Measurements from ENCODE around the gene SLC19A1.
"Not testable (repeated sequence)": the region's sequence is repeated elsewhere in the genome, so short reads cannot be mapped to it uniquely, and the experiment has no call there.

SLC19A1 gene

DNA sequence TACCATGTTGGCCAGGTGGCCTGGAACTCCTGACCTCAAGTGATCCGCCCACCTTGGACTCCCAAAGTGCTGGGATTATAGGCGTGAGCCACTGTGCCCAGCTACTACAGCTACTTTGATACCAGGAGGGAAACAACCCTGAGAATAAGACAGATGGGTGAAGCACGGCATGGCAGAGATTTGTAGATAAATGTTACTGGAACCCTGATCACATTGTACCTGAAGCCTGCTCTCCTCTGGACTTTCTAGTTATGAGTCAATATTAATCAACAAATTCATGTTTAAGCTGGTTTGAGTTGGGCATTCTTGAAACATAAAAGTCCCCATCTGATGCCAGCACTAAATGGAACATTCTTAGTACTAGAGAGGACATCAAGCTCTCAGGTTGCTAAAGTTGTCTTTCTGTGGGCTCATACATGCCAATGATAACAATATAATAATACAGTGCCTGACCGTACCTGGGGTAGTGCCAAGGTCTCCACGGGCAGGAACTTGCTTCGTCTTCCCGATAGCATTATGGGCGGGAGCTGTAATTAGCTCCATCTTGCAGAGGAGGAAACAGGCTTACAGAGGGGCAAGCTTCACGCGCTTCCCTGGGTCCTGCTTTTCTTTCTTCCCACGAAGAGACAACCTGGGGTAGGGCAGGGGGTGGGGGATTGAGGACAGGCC, 30.7 kb upstream of the SLC19A1 start:
- no peak overlapping the region for H3K4me3 Mint-ChIP-seq
- no peak for ATAC-seq (replicated peaks)

DNA sequence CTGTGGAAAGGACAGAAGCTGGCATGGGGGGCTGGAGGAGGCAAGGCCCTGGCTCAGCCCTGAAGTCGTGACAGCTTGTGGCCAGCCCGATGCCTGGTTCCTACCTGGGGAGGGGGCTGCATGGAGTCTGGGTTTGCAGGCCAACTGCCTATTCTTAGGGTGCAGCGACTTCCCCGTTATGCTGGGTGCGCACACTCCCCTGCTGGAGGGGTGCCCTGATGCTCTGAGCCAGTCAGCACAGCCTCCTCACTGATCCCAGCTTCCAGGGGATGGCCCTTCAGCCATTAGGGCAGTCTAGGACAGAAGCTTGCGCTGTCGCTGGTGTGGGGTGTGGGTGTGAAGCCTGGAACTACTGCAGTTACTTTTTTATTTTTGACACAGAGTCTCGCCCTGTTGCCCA, 30.0 kb upstream of the SLC19A1 start:
- H3K9me3 Mint-ChIP-seq: no peaks in the 10 kb centered on the region
- no peak for ATAC-seq (replicated peaks)
- peaks cover 0 to 2% of the 10 kb centered on the region in 2 donors for H3K4me1 Mint-ChIP-seq
- no peak overlapping the region for H3K27ac Mint-ChIP-seq
- peaks cover 14 to 24% of the 10 kb centered on the region in 2 donors for H3K27me3 Mint-ChIP-seq
- H3K36me3 Mint-ChIP-seq: no peaks in the 10 kb centered on the region
- DNase-seq: no peak
- no peak overlapping the region for H3K4me3 Mint-ChIP-seq

More for the DNA sequence above, 30.7 kb upstream of the SLC19A1 start:
- DNase-seq: no peak
- Mint-ChIP-seq H3K9me3 (no peaks in the 10 kb centered on the region), H3K27ac (no peak overlapping the region), H3K27me3 (peaks cover 17 to 24% of the 10 kb centered on the region in 2 donors), H3K36me3 (no peaks in the 10 kb centered on the region), H3K4me1 (peaks cover 0 to 2% of the 10 kb centered on the region in 2 donors)

DNA sequence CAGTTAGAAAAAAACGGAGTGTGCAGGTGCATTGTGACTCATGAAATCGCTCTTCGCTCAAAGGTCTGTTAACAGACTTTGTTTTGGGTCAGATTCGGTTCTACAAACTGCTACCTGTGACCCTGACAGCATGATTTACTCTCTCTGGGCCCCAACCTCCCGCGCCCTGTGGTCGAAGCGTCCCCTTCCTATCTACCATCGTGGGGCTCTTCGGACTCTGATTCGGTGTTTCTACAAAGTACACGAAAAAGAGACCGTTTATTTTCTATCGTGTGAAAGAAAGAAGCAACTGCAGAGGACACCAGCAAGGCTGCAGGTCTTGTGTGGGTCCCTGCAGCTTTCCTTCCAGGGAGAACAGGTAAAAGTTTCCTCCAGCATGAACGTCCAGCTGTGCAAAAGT, 29.4 kb upstream of the SLC19A1 start:
- peaks cover 11 to 27% of the 10 kb centered on the region in 2 donors for H3K27me3 Mint-ChIP-seq
- H3K4me1 Mint-ChIP-seq: peaks cover 0 to 2% of the 10 kb centered on the region in 2 donors
- ATAC-seq (replicated peaks) (no peak), DNase-seq (no peak)
- no peaks in the 10 kb centered on the region for H3K36me3 Mint-ChIP-seq
- H3K4me3 Mint-ChIP-seq: no peak overlapping the region
- no peaks in the 10 kb centered on the region for H3K9me3 Mint-ChIP-seq
- H3K27ac Mint-ChIP-seq: no peak overlapping the region

DNA sequence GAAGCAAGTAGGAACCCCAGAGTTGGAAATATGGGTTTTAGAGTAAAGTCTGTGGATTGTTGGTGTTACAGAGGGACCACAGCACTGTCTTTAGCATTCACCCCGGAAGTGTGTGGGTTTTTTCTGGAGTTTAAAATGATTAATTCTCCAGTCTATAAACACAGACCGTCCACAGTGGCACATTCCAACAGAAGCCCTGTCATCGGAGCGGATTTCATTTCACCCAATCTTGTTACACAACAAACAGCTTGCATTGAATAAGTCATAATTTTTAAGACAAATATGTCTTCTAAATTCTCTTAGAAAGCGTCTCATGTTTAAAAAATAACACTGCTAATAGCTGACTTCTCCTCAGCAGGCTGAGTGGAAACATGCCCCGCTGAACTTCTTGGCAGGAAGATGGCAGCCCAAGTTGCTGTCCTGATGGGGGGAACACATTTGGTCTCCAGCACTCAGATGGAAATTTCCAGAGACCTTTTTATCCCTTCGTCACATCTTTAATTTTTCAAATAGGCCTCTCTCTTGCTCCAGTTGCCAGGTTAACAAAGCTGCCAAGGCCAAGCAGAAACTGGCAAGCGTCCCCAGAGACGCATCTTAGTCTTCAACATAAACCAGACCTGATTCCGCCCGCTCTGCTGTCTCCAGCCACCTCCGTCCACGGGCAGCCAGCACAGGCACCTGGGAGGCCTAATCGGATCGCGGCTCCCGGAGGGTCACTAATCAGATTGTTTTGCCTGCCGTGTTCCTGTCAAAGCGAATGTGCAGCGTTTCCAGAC, 28.8 kb upstream of the SLC19A1 start:
- Mint-ChIP-seq H3K27ac (no peak overlapping the region), H3K4me1 (peaks cover 0 to 2% of the 10 kb centered on the region in 2 donors), H3K27me3 (peaks cover 5 to 20% of the 10 kb centered on the region in 2 donors), H3K9me3 (no peaks in the 10 kb centered on the region), H3K4me3 (no peak overlapping the region), H3K36me3 (no peaks in the 10 kb centered on the region)
- DNase-seq (no peak), ATAC-seq (replicated peaks) (no peak)

DNA sequence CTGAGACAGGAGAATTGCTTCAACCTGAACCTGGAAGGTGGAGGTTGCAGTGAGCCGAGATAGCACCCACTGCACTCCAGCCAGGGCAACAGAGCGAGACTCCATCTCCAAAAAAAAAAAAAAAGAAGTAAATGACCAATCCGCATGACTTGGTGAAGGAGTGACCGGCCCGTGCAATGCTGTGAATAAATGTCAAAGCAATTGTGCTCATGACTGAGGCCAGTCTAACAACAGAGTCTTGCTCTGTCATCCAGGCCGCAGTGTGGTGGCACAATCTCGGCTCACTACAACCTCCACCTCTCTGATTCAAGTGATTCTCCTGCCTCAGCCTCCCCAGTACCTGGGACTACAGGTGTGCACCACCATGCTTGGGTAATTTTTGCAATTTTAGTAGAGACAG, 27.8 kb upstream of the SLC19A1 start:
- Mint-ChIP-seq H3K36me3 (no peaks in the 10 kb centered on the region), H3K9me3 (no peaks in the 10 kb centered on the region), H3K4me1 (no peaks in the 10 kb centered on the region), H3K27me3 (peaks cover 0 to 20% of the 10 kb centered on the region in 2 donors), H3K27ac (no peak overlapping the region), H3K4me3 (no peak overlapping the region)
- ATAC-seq (replicated peaks) (no peak), DNase-seq (no peak)

DNA sequence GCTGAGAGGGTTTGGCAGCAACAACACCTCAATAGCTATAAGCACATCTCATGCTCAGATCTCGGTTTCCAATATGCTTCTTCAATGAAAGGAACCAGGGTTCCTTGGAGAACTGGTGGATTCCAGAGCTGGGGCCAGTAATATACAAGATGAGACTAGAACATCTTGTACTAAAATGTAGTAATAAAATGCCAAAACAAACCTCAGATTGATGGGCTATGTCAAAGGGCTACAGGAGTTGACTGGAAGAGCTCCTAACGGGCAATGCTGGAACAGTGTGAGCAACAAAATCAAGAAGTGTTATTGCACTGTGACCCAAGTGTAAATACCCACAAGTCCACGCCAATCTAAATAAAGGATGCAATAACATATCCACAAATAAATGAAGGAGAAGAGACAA, 26.1 kb upstream of the SLC19A1 start:
- Mint-ChIP-seq H3K27me3 (peaks cover 4 to 27% of the 10 kb centered on the region in 2 donors), H3K4me1 (no peaks in the 10 kb centered on the region), H3K9me3 (peaks cover 0 to 1% of the 10 kb centered on the region in 2 donors), H3K36me3 (no peaks in the 10 kb centered on the region), H3K27ac (no peak overlapping the region), H3K4me3 (no peak overlapping the region)
- ATAC-seq (replicated peaks) (no peak), DNase-seq (no peak)

DNA sequence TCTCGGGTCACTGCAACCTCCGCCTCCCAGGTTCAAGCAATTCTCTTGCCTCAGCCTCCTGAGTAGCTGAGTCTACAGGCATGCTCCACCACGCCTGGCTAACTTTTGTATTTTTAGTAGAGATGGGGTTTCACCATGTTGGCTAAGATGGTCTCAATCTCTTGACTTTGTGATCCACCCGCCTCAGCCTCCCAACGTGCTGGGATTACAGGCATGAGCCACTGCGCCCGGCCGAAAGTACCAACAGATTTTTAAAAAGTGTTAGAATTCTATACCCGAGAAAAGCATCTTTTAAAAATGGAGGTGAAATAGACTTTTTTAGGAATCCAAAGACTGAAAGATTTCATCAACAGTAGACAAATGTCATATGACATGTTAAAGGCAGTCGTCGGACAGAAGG, 21.9 kb upstream of the SLC19A1 start:
- not testable (repeated sequence) for DNase-seq; H3K4me1 Mint-ChIP-seq; H3K9me3 Mint-ChIP-seq; ATAC-seq (replicated peaks); H3K27ac Mint-ChIP-seq; H3K36me3 Mint-ChIP-seq; H3K4me3 Mint-ChIP-seq
- H3K27me3 Mint-ChIP-seq: peaks cover 30 to 48% of the 10 kb centered on the region in 2 donors

DNA sequence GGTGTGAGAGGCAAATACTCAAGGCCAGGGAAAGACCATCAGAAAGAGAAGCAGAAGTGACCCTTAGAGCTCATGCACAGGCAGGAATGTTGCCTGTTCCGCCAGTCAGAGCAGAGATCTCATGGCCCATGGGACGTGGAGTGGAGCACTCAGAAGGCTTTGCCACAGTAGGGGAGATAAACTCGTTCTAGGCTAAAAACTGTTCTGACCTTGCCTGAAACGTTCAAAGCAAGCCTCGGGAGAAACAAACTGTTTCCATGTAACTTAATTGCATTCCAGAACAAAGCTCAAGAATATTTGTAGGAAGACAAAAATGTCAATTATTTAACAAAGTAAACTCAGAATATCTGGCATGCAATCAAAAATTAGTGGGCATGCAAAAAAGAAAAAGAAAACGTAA, 20.7 kb upstream of the SLC19A1 start:
- H3K9me3 Mint-ChIP-seq: peaks cover 0 to 1% of the 10 kb centered on the region in 2 donors
- no peaks in the 10 kb centered on the region for H3K4me1 Mint-ChIP-seq
- no peaks in the 10 kb centered on the region for H3K36me3 Mint-ChIP-seq
- H3K4me3 Mint-ChIP-seq: no peak overlapping the region
- H3K27me3 Mint-ChIP-seq: peaks cover 30 to 45% of the 10 kb centered on the region in 2 donors
- no peak for DNase-seq
- no peak for ATAC-seq (replicated peaks)
- H3K27ac Mint-ChIP-seq: no peak overlapping the region

DNA sequence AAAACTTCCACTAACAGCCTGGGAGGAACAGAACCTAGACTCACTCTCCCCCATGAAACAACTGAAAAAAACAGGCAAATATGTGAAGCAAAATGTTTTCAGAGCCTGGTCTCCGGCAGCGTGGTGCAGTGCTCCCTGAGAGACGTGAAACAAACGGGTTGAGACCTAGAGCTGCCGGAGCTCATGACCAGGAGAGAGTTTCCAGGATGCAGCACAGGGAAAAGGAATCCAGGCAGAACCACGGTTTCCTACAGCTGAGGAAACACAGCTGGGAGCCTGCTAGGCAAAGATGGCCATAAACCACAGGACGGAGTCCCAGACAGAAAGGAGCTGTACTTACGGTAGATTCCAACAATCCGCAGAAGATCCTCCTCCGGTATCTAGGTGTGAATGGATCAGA, 20.2 kb upstream of the SLC19A1 start:
- peaks cover 30 to 45% of the 10 kb centered on the region in 2 donors for H3K27me3 Mint-ChIP-seq
- no peaks in the 10 kb centered on the region for H3K36me3 Mint-ChIP-seq
- ATAC-seq (replicated peaks): no peak
- peaks cover 0 to 1% of the 10 kb centered on the region in 2 donors for H3K9me3 Mint-ChIP-seq
- no peak overlapping the region for H3K27ac Mint-ChIP-seq
- no peak for DNase-seq
- no peaks in the 10 kb centered on the region for H3K4me1 Mint-ChIP-seq
- H3K4me3 Mint-ChIP-seq: no peak overlapping the region

DNA sequence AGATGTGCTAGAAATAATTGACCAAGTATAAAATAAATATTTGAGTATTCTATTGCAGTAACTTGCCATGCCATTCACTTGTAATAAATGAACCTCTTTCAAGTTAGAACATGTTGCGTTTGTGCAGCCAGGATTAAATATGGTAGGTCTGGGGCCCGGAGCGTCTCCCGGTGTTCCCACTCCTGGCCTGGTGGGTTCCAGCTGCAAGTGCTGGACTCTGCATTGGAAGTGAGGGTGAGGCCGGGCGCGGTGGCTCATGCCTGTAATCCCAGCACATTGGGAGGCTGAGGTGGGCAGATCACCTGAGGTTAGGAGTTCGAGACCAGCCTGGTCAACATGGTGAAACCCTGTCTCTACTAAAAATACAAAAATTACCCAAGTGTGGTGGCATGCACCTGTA, 19.0 kb upstream of the SLC19A1 start:
- H3K27me3 Mint-ChIP-seq: peaks cover 30 to 42% of the 10 kb centered on the region in 2 donors
- not testable (repeated sequence) for H3K4me3 Mint-ChIP-seq; H3K4me1 Mint-ChIP-seq; H3K9me3 Mint-ChIP-seq; H3K27ac Mint-ChIP-seq; ATAC-seq (replicated peaks); DNase-seq; H3K36me3 Mint-ChIP-seq

DNA sequence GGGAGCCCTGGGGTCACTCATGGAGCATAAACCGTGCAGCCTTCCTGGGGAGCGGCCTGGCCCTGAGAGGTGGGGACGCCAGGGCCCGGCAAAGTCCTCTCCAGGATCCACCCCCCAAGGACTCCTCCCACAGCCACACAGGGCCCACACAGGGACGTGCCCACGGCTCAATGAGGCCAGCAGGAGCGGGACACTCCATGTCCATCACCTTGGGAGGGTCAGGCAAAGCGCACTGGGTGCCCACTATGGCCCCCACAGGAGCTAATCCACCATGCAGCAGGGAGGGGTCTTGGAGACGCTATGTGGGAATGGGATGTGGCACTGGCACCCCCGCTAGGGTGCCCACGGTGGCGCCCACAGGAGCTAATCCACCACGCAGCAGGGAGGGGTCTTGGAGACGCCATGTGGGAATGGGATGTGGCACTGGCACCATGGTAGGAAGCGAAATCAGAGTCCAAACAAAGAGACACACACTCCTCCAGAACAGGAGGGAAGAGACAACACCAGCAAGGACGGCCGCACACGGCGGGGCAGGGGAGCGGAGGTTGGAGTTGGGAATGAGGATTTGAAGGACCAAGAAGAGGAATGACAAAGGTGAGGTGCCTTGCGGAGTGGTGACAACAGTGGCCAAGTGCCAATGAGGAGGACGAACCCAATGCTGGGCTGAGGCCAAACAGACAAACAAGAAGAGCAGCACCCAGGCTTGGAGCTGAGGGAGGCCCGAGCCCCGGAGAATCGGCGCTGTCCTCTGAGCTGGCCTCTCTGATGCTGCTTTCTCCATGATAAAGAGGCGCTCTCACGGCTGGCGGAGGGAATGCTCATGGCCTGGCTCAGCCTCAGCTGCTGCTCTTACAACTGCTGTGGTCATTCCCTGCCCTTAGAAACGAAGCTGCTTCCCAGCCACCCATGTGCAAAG, 18.1 kb upstream of the SLC19A1 start:
- Mint-ChIP-seq H3K4me1 (peaks cover 6 to 12% of the 10 kb centered on the region in 2 donors), H3K36me3 (no peaks in the 10 kb centered on the region), H3K9me3 (peaks cover 0 to 1% of the 10 kb centered on the region in 2 donors), H3K27ac (no peak overlapping the region), H3K27me3 (peaks cover 30 to 42% of the 10 kb centered on the region in 2 donors), H3K4me3 (no peak overlapping the region)
- ATAC-seq (replicated peaks) (no peak), DNase-seq (no peak)

DNA sequence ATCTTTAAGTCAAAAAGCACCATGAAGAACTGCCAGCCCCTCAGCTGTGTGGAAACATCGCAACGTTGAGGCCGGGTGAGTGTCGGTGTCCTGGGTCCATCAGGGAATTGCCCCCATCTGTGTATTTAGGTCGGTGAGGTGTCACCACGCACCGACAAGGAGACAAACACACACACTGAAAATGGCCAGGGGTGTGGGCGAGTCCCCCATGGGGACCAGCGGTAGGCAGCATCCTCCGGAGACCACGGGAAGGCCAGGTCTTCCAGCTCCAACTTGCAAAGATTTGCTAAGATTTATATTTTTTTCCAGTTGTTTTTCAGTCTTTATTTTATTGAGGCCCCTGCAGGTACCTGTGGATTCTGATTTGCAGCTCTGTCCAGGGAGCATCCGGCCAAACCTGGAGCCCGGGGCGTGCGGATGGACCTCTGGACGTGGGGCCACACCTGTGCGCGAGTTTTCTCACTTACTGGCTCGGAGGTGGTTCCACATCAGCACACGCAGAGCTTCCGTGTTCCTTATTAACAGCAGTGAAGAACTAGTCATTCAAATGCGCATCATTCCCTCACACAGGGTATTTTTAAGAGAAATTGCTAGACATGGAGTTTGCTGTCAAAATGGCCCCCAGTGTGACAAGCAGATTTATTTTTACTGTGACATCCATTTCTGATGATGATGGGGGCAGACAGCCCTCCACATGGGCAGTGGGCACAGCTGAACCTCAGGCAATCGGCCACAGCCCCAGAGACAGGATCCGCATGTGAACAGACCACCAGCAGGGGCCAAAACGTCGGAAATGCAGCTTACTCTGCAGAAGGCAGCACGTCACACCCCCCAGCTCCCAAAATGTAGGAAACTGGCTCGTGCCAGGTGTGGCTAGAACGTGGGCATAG, 17.2 kb upstream of the SLC19A1 start:
- Mint-ChIP-seq H3K27ac (no peak overlapping the region), H3K4me3 (no peak overlapping the region), H3K27me3 (peaks cover 30 to 42% of the 10 kb centered on the region in 2 donors), H3K9me3 (peaks cover 0 to 1% of the 10 kb centered on the region in 2 donors), H3K4me1 (peaks cover 10 to 17% of the 10 kb centered on the region in 2 donors), H3K36me3 (no peaks in the 10 kb centered on the region)
- no peak for ATAC-seq (replicated peaks)
- no peak for DNase-seq

DNA sequence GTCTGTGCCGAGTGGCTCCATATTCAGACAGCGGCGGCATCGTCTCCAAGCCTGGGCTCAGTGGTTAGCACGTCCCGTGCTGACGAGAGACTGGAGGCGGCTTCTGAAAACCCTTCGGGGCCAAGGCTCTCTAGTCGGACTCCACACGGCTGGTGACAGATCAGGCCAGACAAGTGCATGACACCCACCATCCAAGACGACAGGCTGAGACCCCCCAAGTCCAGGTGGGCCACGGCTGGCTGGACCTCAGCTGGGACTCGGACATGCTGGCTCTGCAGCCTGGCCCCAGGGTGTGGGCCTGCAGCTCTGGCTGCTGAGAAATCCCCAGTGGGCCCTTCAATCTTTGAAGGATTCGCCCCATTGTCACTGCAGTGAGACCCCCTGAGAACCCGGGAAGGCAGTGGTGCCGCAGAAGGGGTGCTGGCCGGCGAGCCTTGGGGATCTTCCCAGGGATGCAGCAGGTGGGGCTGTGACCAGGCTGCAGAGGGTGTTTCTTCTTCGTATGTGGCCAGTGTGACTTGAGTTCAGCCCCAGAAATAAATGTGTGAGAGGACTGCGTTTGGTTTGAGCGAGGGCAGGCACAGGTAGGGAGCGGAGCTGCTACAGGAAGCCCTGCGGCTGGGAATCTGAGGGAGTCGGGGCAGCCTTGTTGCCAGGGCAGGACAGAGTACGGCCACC, 15.9 kb upstream of the SLC19A1 start:
- no peak overlapping the region for H3K4me3 Mint-ChIP-seq
- H3K4me1 Mint-ChIP-seq: peaks cover 11 to 21% of the 10 kb centered on the region in 2 donors
- H3K9me3 Mint-ChIP-seq: no peaks in the 10 kb centered on the region
- DNase-seq (no peak), ATAC-seq (replicated peaks) (no peak)
- peaks cover 23 to 34% of the 10 kb centered on the region in 2 donors for H3K27me3 Mint-ChIP-seq
- H3K36me3 Mint-ChIP-seq: no peaks in the 10 kb centered on the region
- no peak overlapping the region for H3K27ac Mint-ChIP-seq
